SK-N-SH (cell line): ENCODE data around the gene SLC11A1.

Experiments
- EP300 ChIP-seq, 2 experiments: IDR thresholded peaks; 2 replicates each; pipeline versions ENCODE4 v1.4.0 to v1.6.1; 2012; ENCODE audit warnings: borderline replicate concordance in 1 of 2, low read depth in 1 of 2, low read length in 1 of 2
- EZH2phosphoT487 ChIP-seq: fragments of 200-600 bp; sonication (generic); IDR thresholded peaks from 2 replicates; pipeline ENCODE4 v1.6.1; 2017; ENCODE audit warnings: low read depth, mixed run types, mild to moderate bottlenecking, antibody characterized with exemption, moderate library complexity, borderline replicate concordance
- FOXJ3 ChIP-seq: sonication (generic); formaldehyde crosslinking; IDR thresholded peaks from 2 replicates; pipeline ENCODE4 v1.5.1; 2020; ENCODE audit warnings: mild to moderate bottlenecking, missing genetic modification reagents
- FOXM1 ChIP-seq: IDR thresholded peaks from 2 replicates; pipeline ENCODE4 v1.4.0; 2012; ENCODE audit warnings: low read depth, mild to moderate bottlenecking
- GABPA ChIP-seq: IDR thresholded peaks from 2 replicates; pipeline ENCODE4 v1.4.0; 2012; ENCODE audit warnings: low read depth, mild to moderate bottlenecking
- MXI1 ChIP-seq: IDR thresholded peaks from 2 replicates; pipeline ENCODE4 v1.6.1; 2012; ENCODE audit warnings: mild to moderate bottlenecking, low read depth, low read length, improper control_type of control experiment
- NFIC ChIP-seq: IDR thresholded peaks from 2 replicates; pipeline ENCODE4 v1.4.0; 2012; ENCODE audit warnings: borderline replicate concordance
- RAD21 ChIP-seq: IDR thresholded peaks from 2 replicates; pipeline ENCODE4 v1.6.1; 2012; ENCODE audit warnings: mild to moderate bottlenecking, low read length
- SMC3 ChIP-seq: IDR thresholded peaks from 2 replicates; pipeline ENCODE4 v1.6.1; 2012; ENCODE audit warnings: low read depth, low read length, improper control_type of control experiment
- TAF1 ChIP-seq: IDR thresholded peaks from 2 replicates; pipeline ENCODE4 v1.6.1; 2012; ENCODE audit warnings: low read depth, mild to moderate bottlenecking, low read length, moderate library complexity, borderline replicate concordance
- TCF12 ChIP-seq: IDR thresholded peaks from 2 replicates; pipeline ENCODE4 v1.4.0; 2012
- YY1 ChIP-seq: IDR thresholded peaks from 2 replicates; pipeline ENCODE4 v1.4.0; 2012; ENCODE audit warnings: low read depth, mild to moderate bottlenecking
- TF ChIP-seq, protein P1 (sequence below): fragments of 200-600 bp; sonication (generic); IDR thresholded peaks from 2 replicates; pipeline ENCODE4 v1.6.1; 2017; ENCODE audit warnings: antibody characterized with exemption, mild to moderate bottlenecking, moderate library complexity
- TF ChIP-seq, protein P2 (sequence below): fragments of 150-350 bp; IDR thresholded peaks from 2 replicates; pipeline ENCODE4 v1.6.1; 2017; ENCODE audit warnings: antibody characterized with exemption, low read length, low read depth, borderline replicate concordance

DNA sequence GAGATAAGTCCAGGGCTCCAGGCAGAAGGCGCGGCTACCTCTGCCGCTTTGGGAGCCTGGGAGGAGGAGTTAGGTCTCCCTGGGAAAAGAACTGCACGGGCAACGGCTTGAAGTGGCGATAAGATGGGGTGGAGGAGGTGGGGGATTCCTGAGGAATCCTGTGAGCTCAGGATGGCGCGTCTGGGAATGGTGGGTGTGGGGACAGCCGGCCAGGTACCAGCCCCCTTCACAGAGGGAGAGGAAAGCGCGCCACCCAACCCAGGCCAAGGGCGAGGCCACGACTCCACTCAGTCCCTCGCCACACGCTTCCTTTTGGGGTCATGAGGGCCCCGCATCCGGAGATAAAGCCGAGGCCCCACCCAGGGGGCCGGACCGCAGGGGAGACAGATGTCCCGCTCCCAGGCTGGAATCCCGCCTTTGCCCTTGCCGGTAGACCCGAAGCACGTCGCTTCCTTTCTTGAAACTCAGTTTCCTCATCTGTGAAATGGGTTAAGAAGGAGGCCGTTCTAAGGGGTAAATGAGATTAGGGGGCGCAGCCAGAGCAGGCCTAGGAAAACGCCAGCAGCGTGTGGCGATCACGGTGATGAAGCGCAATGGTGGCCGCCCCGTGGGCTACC is 15.9 kb downstream of the SLC11A1 start:
- no peak for TF ChIP-seq MXI1
- TF ChIP-seq EP300 (IDR thresholded peaks at IDR 0.05; ENCODE audit: borderline replicate concordance in 1 of 2, low read depth in 1 of 2, low read length in 1 of 2) = no peak
- TF ChIP-seq, protein P1, sequence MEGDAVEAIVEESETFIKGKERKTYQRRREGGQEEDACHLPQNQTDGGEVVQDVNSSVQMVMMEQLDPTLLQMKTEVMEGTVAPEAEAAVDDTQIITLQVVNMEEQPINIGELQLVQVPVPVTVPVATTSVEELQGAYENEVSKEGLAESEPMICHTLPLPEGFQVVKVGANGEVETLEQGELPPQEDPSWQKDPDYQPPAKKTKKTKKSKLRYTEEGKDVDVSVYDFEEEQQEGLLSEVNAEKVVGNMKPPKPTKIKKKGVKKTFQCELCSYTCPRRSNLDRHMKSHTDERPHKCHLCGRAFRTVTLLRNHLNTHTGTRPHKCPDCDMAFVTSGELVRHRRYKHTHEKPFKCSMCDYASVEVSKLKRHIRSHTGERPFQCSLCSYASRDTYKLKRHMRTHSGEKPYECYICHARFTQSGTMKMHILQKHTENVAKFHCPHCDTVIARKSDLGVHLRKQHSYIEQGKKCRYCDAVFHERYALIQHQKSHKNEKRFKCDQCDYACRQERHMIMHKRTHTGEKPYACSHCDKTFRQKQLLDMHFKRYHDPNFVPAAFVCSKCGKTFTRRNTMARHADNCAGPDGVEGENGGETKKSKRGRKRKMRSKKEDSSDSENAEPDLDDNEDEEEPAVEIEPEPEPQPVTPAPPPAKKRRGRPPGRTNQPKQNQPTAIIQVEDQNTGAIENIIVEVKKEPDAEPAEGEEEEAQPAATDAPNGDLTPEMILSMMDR = no peak
- no peak for TF ChIP-seq RAD21
- no peak for TF ChIP-seq TAF1
- TF ChIP-seq FOXM1 = no peak
- TF ChIP-seq EZH2phosphoT487 = no peak
- TF ChIP-seq, protein P2, sequence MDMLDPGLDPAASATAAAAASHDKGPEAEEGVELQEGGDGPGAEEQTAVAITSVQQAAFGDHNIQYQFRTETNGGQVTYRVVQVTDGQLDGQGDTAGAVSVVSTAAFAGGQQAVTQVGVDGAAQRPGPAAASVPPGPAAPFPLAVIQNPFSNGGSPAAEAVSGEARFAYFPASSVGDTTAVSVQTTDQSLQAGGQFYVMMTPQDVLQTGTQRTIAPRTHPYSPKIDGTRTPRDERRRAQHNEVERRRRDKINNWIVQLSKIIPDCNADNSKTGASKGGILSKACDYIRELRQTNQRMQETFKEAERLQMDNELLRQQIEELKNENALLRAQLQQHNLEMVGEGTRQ = no peak
- TF ChIP-seq SMC3 = no peak
- TF ChIP-seq TCF12 = no peak
- TF ChIP-seq FOXJ3 (CRISPR knock-in tag) = no peak
- no peak for TF ChIP-seq GABPA
- 0 out of 2 replicates have a peak, but pooled peaks have one; percentile 43 for TF ChIP-seq YY1
- TF ChIP-seq NFIC = no peak
